Measurements from ENCODE around the gene SLC22A12. TPM values are rescaled to one million over a fixed set of nuclear protein-coding genes. Genes with fewer than 3 reads are reported as not detected.
"Not testable (repeated sequence)": the region's sequence is repeated elsewhere in the genome, so short reads cannot be mapped to it uniquely, and the experiment has no call there.

Gene SLC22A12
- total RNA-seq, 1 donor from 2014 or later: not detected

DNA sequence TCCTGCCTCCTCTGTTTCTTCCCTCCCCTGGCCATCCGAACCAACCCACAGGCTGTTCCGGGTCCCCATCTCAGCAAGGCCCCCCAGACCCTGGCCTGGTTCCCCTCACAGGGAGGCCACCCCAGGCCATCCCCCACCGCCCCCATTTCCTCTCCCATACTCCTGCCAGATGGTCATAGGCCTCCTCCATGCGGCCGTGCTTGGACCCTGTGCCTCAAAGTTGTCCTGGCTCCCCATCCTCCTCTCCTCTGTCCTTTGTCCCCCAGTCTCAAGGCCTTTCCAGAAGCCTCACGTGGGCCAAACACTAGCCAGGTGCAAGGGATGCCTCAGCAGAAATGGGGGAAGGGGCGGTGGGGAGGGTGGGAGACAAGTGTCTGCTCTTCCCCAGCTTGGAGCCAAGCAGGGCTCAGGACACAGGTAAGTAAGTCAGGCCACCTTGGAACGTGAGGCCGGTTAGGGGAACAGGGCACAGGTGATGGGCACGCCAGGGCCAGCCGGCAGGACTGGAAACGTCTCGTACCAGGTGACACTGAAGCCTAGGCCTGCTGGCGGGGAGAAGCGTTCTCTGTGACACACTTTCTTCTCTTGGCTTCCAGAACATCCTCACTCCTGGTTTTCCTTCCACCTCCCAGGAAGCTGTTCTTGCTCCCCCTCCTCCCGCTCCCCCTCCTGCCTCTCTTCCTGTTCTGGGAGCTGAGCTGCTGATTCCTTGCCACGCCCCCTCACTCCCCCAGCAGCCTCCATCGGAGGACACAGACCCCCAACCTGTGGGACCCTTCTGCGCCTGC, 31.5 kb upstream of the SLC22A12 start:
- Mint-ChIP-seq H3K27ac (ENCODE audit: unreplicated experiment) (no peak overlapping the region), H3K4me1 (ENCODE audit: low read depth, unreplicated experiment) (peaks cover 2% of the 10 kb centered on the region), H3K4me3 (ENCODE audit: unreplicated experiment) (no peak overlapping the region), H3K36me3 (ENCODE audit: unreplicated experiment) (no peaks in the 10 kb centered on the region), H3K27me3 (ENCODE audit: unreplicated experiment) (peaks cover 9% of the 10 kb centered on the region), H3K9me3 (ENCODE audit: unreplicated experiment) (peaks cover 2% of the 10 kb centered on the region)
- TF ChIP-seq CTCF (IDR thresholded peaks at IDR 0.05; ENCODE audit: partially characterized antibody, unreplicated experiment): no peak
- DNase-seq: no peak

DNA sequence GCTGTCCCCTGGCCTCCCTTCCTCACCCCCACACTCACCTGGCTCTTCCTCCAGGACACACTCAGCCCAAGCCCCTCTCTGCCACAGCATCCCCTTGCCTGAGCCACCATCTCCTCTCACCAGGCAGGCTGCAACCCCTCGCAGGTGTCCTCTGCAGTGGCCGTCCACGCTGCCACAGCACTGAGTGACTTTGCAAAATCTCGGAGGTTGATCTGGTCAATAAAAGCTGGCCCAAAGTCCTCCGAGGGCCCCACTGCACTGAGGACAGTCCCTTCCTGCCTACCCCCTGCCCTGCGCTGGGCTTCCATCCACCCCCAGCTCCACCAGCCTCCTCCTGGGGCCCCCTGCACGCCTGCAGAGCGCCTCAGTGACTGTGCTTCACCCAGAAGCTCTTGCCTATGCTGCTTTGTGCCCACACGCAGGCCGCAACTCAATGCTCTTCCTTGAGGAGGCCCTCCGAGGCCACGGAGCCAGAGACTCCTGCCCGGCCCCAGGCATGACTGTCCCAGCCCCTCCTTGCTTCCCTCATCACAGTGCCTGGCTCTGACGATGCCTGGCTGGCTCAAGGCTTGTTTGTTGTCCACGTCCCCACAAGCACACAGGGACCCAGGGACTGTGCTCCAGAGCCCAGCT, 30.8 kb upstream of the SLC22A12 start:
- DNase-seq: no peak
- no peak for TF ChIP-seq CTCF (IDR thresholded peaks at IDR 0.05; ENCODE audit: partially characterized antibody, unreplicated experiment)
- H3K27me3 Mint-ChIP-seq (ENCODE audit: unreplicated experiment): peaks cover 9% of the 10 kb centered on the region
- no peak overlapping the region for H3K4me3 Mint-ChIP-seq (ENCODE audit: unreplicated experiment)
- peaks cover 2% of the 10 kb centered on the region for H3K9me3 Mint-ChIP-seq (ENCODE audit: unreplicated experiment)
- H3K36me3 Mint-ChIP-seq (ENCODE audit: unreplicated experiment): no peaks in the 10 kb centered on the region
- H3K27ac Mint-ChIP-seq (ENCODE audit: unreplicated experiment): no peak overlapping the region
- peaks cover 2% of the 10 kb centered on the region for H3K4me1 Mint-ChIP-seq (ENCODE audit: low read depth, unreplicated experiment)

DNA sequence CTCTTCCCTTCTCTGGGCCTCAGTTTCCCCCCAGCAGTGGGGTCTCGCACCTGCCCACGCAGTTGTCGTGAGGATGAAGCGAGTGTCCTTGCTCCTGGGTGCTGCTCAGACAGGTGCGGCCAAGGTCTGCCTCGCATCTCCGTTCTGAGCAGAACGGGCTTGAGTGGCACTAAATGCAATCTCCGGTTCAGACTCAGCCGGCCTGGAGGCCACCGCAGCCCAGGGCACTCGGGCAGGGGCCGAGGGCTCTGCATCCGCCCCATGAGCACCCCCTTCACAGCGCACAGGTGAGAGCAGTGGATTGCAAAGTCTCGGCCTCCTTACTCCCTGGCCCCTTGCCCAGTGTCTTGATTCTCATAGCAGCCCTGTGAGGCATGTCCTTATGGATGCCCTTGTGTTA, 30.1 kb upstream of the SLC22A12 start:
- H3K36me3 Mint-ChIP-seq (ENCODE audit: unreplicated experiment): no peaks in the 10 kb centered on the region
- H3K27ac Mint-ChIP-seq (ENCODE audit: unreplicated experiment): no peak overlapping the region
- H3K9me3 Mint-ChIP-seq (ENCODE audit: unreplicated experiment): peaks cover 2% of the 10 kb centered on the region

DNA sequence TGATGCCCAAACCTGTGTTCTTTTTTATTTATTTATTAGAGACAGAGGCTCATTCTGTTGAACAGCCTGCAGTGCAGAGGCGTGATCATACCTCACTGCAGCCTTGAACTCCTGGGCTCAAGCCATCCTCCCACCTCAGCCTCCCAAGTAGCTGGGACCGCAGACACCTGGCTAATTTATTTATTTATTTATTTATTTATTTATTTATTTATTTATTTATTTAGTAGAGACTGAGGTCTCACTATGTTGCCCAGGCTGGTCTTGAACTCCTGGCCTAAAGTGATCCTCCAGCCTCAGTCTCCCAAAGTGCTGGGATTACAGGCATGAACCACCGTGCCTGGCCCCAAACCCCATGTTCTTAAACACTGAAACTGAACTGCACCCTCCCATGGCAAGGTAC, 29.6 kb upstream of the SLC22A12 start:
- H3K27ac Mint-ChIP-seq (ENCODE audit: unreplicated experiment); H3K4me1 Mint-ChIP-seq (ENCODE audit: low read depth, unreplicated experiment); H3K36me3 Mint-ChIP-seq (ENCODE audit: unreplicated experiment); DNase-seq; H3K27me3 Mint-ChIP-seq (ENCODE audit: unreplicated experiment); H3K4me3 Mint-ChIP-seq (ENCODE audit: unreplicated experiment); H3K9me3 Mint-ChIP-seq (ENCODE audit: unreplicated experiment): not testable (repeated sequence)

More for the DNA sequence above, 30.1 kb upstream of the SLC22A12 start:
- Mint-ChIP-seq H3K4me1 (ENCODE audit: low read depth, unreplicated experiment) (peaks cover 2% of the 10 kb centered on the region), H3K27me3 (ENCODE audit: unreplicated experiment) (peaks cover 7% of the 10 kb centered on the region), H3K4me3 (ENCODE audit: unreplicated experiment) (no peak overlapping the region)
- no peak for TF ChIP-seq CTCF (IDR thresholded peaks at IDR 0.05; ENCODE audit: partially characterized antibody, unreplicated experiment)
- DNase-seq: no peak

GRCh38 chr11:64561984-64562722, 28.9 kb upstream of the SLC22A12 start:
- no peaks in the 10 kb centered on the region for H3K36me3 Mint-ChIP-seq (ENCODE audit: unreplicated experiment)
- H3K27me3 Mint-ChIP-seq (ENCODE audit: unreplicated experiment): peaks cover 6% of the 10 kb centered on the region
- H3K4me1 Mint-ChIP-seq (ENCODE audit: low read depth, unreplicated experiment): peaks cover 7% of the 10 kb centered on the region

More at GRCh38 chr11:64561984-64562722, 28.9 kb upstream of the SLC22A12 start:
- Mint-ChIP-seq H3K27ac (ENCODE audit: unreplicated experiment) (no peak overlapping the region), H3K9me3 (ENCODE audit: unreplicated experiment) (peaks cover 2% of the 10 kb centered on the region), H3K4me3 (ENCODE audit: unreplicated experiment) (no peak overlapping the region)
- no peak for DNase-seq
- no peak for TF ChIP-seq CTCF (IDR thresholded peaks at IDR 0.05; ENCODE audit: partially characterized antibody, unreplicated experiment)
